Skin epidermis (tissue), 12 donors: Measurements from ENCODE around the gene MEX3A.

Experiments used
- H3K27ac ChIP-seq, 21 experiments: fragments of 200-600 bp; sonication (generic) in 11 of 21; one replicate each; pipeline ENCODE4 v1.5.0; 2020; ENCODE audit warnings: mild to moderate bottlenecking in 3 of 21, inconsistent platforms in 2 of 21, moderate library complexity in 2 of 21
- H3K4me3 ChIP-seq, 7 experiments: fragments of 200-600 bp; sonication (generic) in 2 of 7; one replicate each; pipeline ENCODE4 v1.5.0; 2020; ENCODE audit warnings: inconsistent platforms in 2 of 7, mild to moderate bottlenecking in 2 of 7, moderate library complexity in 1 of 7

Gene MEX3A

DNA sequence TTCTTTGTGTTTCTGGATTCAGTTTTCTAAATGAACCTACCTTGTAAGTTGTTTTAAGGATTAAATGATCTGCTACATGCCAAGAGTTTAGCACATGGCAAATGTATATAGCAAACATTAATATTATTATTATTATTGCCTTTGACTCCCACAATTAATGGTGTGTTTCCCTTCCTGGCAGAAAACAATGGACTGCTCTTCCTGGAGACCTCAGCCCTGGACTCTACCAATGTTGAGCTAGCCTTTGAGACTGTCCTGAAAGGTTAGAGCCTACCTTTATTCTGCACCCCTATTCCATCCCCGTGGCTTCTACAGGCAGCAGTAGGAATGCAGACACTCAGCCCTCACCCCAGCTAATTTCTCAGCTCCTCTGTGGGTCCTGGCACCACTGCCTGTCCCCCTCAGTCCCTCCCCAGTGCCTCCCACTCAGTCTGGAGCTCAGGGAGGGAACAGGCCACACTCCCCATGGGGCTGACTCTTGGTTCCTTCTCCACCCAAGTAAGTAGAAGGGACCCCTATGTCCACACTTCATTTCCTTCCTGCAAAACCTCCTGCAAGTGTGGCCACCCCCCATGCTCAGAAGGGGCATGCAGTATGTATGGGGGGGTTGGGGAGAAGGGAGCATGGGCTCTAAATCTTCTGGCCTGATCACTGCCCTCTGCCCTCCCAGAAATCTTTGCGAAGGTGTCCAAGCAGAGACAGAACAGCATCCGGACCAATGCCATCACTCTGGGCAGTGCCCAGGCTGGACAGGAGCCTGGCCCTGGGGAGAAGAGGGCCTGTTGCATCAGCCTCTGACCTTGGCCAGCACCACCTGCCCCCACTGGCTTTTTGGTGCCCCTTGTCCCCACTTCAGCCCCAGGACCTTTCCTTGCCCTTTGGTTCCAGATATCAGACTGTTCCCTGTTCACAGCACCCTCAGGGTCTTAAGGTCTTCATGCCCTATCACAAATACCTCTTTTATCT lies 12.5 kb downstream of the MEX3A start:
- Histone ChIP-seq H3K4me3 (no peak overlapping the region), H3K27ac (no peak overlapping the region)

DNA sequence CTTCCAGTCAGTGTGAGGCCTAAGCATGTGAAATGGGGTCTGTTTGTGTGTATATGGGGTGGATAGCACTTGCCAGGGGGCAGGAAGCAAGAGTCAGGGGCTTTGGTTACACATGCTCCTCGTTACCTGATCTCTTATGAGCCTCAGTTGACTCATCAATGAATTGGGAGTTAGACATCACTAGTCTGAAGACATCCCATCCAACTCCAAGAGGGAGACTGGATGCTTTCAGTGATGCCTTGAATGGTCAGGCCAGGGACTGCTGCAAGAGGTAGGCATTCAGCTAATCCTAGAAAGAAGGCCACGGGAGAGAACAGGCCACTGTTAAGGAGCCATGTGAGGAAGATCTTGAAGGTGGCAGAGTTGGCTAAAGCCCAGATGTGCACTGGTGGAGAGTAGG lies 15.0 kb downstream of the MEX3A start:
- H3K27ac ChIP-seq: no peak overlapping the region

DNA sequence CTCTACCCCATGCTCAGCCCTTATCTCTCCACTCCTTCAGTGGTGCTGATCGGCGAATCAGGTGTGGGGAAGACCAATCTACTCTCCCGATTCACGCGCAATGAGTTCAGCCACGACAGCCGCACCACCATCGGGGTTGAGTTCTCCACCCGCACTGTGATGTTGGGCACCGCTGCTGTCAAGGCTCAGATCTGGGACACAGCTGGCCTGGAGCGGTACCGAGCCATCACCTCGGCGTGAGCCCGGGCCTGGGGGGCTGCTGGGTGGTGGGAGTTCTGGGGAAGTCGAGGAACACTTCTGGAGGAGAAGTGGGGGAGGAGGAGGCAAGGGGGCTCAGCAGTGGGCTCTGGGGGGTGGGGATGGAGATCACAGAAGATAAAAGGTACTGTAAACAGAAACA lies 16.4 kb downstream of the MEX3A start:
- H3K27ac ChIP-seq: peak overlapping the region in 1 of 21 experiments; percentile 5
- no peak overlapping the region for H3K4me3 ChIP-seq

More for the DNA sequence above, 15.0 kb downstream of the MEX3A start:
- H3K4me3 ChIP-seq: no peak overlapping the region

DNA sequence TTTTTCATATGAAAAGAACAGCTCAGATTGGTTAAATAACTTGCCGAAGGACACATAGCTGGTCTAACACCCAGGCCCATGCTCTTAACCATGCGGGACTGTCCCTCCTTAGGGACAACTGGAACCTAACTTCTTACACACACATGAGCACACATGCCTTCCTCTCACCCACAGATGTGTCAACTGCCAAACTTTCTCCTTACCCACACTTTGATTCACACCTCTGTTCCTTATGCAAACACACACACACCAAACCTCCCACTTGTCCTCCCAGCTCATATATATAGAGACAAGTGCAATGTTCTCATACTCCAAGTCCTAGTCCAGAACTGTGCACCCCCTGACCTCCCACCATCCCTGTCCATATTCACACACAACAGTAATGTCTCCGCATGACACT lies 17.1 kb downstream of the MEX3A start:
- H3K27ac ChIP-seq: peak overlapping the region in 1 of 21 experiments; percentile 33
- no peak overlapping the region for H3K4me3 ChIP-seq

DNA sequence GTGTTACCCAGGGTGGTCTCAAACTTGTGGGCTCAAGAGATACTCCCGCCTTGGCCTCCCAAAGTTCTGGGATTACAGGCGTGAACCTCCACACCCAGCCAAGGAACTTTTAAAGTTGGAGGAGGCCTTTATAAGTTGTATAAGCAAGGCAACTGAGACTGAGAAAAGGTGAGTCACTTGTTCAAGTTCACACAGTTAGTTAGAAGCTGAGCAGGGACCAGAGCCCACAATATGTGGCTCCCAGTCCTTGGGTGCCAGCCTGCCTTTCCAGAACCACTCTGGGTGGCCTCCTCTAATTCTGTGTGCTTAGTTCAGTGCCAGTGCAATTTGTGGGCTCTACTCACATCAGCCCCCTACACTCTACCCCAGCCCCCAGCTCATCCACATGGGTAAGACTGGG lies 17.6 kb downstream of the MEX3A start:
- H3K4me3 ChIP-seq: no peak overlapping the region
- peak overlapping the region in 2 of 21 experiments; percentile 14 to 33 for H3K27ac ChIP-seq

DNA sequence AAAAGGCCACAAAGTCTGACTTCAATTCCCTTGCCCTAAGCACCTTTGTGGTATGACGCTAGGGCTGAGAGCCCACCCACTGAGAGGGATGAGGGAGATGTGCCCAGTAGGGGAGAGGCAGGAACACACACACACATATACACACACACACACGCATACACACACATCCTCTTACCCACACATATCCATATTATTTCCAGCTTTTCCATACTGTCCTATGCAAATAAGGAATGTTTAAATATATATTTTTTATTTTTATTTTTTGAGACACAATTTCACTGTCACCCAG lies 18.3 kb downstream of the MEX3A start:
- Histone ChIP-seq H3K27ac (no peak overlapping the region), H3K4me3 (no peak overlapping the region)

DNA sequence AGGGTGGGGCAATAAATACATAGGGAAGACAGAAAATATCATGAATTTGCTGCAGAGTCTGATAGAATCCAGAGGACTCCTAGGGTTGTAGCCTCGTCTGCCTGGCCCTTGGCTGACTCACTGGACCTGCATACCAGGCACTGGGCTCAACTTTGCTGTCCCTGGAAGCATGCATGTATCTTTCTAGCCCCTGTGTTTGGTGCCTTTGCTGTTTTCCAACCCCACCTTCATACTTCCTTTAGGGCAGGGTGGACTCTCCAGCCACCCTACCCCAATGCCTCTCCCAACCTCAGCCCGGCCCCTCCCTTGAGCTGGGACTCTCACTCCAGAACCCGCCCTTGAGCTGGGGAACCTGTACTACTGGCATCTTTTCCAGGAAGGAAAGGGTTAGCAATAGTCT lies 20.1 kb downstream of the MEX3A start:
- Histone ChIP-seq H3K27ac (peak overlapping the region in 19 of 21 experiments; percentile 4 to 86 (median 77)), H3K4me3 (peak overlapping the region in 6 of 7 experiments; percentile 10 to 41 (median 24))

DNA sequence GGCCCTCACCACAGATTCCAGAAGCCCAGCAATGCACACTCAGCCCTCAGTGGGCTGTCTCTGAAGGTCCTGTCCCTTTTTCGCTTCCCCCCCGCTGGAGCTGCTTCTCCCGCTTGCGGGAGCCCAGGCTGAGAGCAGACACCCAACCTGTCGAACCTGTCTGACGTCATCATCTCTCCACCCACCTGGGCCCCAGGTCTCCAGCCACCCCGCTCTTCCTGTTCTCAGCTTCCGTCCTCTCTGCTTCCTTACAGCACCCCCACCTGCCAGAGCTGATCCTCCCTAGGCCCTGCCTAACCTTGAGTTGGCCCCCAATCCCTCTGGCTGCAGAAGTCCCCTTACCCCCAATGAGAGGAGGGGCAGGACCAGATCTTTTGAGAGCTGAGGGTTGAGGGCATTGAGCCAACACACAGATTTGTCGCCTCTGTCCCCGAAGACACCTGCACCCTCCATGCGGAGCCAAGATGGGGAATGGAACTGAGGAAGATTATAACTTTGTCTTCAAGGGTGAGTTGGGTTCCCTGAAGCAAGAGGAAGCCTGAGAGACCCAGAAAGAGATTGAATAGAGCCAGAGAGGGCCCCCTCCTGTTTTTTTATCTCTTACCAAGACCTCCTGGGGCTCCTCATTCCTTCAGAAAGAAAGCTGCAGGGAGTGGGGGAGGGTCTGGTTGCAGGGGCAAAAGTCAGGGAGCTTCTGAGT lies 21.2 kb downstream of the MEX3A start, which contains the start of gene RAB25:
Gene RAB25, plus strand, starts transcription at position 224 of the 700 bp plus-strand sequence. Its CDS starts 241 bp downstream, at position 465.
- peak within 1 kb of the TSS; percentile 10 to 41 (median 20) for H3K4me3 ChIP-seq
- peak within 1 kb of the TSS; percentile 25 to 86 (median 77) for H3K27ac ChIP-seq

DNA sequence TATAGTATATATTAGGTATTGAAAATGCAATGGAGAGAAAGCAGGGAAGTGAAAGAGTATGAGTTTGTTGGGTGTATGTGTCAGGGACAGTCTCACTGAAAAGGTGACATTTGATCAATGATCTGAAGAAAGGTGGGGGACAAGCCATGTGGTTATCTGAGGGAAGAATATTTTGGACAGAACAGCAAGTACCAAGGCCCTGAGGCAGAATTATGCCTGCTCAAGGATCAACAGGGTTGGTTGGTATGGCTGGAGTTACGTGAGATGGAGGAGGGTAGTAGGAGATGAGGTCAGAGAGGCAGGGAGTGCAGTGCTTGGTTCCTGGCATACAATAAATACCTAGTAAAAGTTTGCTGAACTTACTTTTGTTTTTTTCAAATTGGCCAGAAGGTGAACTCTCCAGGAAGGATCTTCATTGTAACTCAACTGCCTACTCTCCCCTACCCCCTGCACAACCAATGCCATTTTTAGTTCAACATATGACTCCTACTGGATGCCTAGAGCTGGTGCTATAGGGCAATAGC lies 25.9 kb downstream of the MEX3A start:
- H3K4me3 ChIP-seq: no peak overlapping the region
- peak overlapping the region in 3 of 21 experiments; percentile 4 to 96 (median 85) for H3K27ac ChIP-seq

DNA sequence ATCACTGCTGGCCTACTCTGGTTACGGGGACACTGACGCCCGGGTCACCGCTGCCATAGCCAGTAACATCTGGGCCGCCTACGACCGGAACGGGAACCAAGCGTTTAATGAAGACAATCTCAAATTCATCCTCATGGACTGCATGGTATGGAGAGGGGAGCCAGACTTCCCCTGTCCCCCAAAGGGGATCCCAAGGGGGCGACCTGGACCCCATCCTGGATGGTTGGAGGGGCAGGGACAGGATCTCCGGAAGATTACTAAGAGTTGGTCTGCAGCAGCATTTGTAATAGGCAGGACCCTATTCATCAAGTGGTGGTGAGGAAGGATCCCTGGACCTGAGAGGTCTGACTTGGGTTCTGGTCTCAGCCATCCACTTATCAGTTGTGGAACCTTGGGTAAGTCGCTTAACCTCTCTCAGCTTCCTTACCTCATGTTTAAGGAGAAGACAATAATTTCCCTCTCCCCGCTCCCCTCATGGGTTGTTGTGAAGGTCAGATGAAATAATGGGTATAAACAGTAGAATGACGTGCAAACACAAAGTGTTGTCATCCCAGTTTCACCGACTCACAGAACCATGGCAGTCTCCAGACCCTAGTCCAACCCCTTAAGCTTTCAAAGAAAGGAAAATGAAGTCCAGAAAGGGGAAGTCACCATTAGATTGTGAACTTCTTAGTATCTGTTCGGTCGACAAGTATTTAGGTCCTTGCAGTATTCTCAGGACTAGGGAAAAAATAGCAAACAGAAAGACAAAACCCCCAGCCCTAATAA lies 26.8 kb downstream of the MEX3A start:
- Histone ChIP-seq H3K4me3 (peak overlapping the region; percentile 60 to 95 (median 74)), H3K27ac (peak overlapping the region; percentile 56 to 97 (median 92))

DNA sequence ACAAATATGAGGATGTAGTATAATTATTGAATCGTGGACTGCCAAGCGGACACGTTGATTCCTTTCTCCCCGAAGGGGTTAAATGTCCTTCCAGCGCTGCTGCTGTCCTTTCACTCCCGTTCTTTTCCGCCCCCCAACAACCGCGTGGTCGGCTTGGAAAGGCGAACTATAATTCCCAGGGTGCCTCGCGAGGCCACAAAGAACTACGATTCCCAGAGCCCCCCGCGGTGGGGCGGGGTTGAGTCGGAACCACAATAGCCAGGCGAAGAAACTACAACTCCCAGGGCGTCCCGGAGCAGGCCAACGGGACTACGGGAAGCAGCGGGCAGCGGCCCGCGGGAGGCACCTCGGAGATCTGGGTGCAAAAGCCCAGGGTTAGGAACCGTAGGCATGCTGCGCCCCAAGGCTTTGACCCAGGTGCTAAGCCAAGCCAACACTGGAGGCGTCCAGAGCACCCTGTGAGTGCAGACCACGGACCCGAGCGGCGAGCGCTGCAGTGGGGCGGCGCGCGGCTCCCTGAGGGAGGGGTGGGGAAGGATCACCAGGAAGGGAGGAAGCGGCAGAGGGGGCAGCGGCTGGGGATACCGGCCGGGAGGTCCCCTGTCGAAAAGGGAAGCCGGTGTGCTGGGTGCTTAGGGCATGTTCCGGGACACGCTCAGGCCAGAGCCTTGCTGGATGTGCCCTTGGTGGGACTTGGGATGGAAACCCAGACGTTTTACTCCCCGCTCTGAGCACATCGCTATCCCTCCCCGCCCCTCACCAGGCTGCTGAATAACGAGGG lies 27.6 kb downstream of the MEX3A start, which contains the start of gene LAMTOR2:
Gene LAMTOR2, plus strand, starts transcription at position 283 of the 781 bp plus-strand sequence. Its CDS starts 108 bp downstream, at position 391.
- Histone ChIP-seq H3K4me3 (peak within 1 kb of the TSS; percentile 60 to 95 (median 74)), H3K27ac (peak within 1 kb of the TSS; percentile 76 to 97 (median 92))

DNA sequence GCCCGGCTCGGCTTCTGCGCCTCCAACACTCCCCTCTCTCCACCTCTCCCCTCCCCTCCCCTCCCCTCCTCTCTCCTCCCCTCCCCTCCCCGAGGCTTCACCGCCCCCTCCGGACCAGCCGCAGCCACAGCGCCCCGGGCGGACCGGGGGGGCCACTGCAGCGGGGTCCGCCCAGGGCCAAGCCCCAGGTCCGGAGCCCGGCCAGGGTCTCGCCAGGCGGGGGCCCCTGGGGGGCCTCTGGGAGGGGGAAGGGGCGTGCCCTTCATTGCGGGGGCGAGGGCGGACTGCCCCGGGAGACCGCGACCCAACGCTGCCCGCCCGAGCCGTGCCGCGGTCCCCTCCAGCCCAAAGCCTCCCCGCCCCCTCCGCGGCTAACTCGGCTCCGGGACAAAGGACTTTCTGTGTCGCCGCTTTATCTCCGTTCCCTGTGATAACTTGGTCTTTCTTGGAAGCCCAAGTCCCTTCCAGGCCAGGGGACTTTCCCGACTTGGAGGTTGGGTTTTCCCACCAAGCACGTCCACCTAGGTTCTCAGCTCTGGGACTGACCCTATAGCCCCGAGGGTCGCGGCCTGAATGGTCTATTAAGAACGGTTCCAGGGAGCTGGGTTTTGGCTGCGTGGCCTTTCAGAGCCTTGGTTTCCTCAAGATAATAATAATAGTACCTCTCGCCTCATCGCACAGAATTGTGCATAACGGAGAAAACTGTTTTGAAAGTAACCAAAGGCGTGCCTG lies 28.3 kb downstream of the MEX3A start, which contains the start of gene UBQLN4:
Gene UBQLN4, minus strand, starts transcription at position 31 of the 732 bp plus-strand sequence. CDS start 97 bp downstream, outside the sequence.
- H3K27ac ChIP-seq: peak within 1 kb of the TSS; percentile 76 to 97 (median 92)
- peak within 1 kb of the TSS; percentile 60 to 95 (median 74) for H3K4me3 ChIP-seq

DNA sequence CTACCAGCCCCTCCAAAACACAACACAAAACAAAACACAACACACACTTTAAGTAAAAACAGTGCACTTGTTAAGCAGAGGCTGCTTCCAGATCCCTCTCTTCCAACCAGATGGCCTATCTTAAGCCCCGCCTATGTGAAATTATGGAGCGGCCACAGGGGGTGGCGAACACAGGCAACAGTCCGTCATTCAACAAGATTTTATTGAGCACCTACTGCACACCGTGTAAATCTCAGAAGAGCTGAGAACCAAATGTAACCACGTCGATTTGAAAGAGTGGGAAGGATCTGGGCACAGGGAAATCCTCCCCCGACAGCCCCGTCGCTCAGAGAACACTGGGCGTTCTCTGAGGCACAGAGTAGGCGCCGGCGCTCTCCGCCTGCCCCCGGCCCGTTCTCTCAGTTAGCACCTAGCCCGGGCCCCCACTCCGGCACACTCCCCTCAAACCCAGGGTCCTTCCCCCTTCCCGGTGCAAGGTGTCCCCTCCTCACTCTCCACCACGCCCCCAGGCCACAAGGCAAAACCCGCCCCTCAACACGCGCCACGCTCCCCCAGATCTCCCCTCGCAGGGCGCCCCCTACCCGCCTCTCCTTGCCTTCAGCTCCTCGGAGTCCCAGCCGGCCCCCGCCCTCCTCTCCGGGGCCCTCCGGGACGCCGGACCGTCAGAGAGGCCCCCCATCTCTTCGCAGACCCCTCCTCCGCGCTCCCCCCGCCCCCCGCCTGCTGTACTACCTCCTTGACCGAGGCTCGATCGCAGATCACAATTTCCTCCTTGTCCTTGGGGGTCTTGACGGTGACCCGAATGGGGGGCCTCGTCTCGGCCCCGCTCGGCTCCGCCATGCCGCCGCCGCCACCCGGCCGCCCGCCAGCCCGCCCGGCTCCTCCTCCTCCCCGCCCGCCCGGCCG lies 29.1 kb downstream of the MEX3A start:
- H3K27ac ChIP-seq: peak overlapping the region; percentile 48 to 97 (median 92)
- H3K4me3 ChIP-seq: peak overlapping the region; percentile 60 to 95 (median 74)

DNA sequence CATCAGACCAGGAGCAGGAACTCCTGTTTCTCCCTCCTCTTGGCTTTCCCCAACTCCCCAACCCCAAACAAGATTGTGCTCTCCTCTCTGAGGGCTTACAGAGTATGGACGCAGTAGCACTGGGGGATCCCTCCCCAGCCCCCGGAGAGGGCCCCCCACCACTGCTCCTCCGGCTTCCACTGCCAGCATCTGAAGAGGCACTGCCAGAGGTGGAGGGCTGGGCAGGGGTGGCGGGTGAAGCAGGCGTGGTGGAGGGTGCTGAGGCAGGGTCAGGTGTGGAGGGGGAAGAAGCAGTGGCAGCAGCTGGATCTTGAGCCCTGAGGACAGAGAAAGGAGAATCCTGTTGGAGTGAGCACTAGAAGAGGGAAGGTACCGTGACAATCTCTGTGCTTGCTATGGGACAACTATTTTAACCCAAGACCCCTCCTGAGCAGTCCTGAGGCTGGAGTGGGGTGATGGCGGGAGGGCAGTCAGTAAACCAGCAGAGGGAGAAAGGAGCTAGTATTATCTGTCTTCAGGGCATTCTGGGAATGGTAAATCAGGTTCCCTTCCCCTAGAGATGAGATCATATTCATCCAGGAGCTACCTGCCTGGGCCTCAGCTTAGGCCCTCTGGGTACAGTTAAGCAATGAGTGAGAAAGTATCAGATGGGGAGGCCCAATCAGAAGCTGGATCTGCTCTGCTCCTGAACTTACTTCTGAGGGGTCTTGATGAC lies 31.1 kb downstream of the MEX3A start:
- no peak overlapping the region for H3K27ac ChIP-seq

DNA sequence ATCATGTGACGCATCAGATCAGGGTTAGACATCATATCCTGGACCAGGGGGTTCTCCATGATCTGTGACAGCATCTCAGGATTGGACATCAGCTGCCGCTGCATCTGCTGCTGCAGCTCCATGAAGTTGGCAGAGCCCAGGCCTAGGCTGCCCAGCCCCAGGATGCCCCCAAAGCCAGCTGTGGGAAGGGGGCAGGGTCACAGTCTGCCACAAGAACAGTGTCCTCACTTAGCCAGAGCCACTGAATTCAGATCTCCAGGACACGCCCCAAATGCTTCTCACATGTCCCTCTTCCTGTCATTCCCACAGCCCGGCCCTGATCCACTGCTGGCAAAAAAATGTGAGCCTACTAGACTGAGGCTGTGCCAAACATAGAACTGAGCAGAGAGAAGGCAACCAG lies 31.9 kb downstream of the MEX3A start:
- Histone ChIP-seq H3K4me3 (no peak overlapping the region), H3K27ac (no peak overlapping the region)

More for the DNA sequence above, 31.1 kb downstream of the MEX3A start:
- H3K4me3 ChIP-seq: no peak overlapping the region

DNA sequence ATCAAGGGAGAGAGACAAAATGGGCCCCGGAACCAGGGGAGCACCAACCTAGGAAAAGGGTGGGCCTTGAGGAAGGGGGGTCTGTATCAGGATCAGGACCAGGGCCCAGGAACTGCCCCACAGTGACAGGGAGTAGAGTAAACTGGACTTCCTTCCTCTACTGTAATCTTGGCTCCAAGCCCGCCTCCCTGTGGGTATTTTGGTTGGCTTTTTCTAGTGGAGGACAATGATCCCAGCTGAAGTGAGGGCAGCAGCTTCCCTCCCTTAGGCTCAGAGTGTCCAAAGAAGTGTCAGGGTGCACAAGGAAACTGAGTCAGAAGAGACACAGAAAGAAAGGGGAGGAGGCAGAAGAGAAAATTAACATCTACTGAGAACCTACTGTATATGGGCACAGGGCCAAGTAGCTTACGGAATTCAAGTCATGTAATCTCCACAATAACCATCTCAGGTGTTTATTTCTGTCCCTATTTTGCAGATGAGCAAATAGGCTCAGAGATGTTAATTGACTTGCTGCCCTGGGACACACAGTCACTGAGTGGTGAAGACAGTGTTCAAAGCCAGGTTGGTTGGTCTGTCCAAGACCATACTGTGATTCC lies 33.5 kb downstream of the MEX3A start:
- Histone ChIP-seq H3K4me3 (no peak overlapping the region), H3K27ac (no peak overlapping the region)
